ENCODE results near the gene HSPB2.

DNA sequence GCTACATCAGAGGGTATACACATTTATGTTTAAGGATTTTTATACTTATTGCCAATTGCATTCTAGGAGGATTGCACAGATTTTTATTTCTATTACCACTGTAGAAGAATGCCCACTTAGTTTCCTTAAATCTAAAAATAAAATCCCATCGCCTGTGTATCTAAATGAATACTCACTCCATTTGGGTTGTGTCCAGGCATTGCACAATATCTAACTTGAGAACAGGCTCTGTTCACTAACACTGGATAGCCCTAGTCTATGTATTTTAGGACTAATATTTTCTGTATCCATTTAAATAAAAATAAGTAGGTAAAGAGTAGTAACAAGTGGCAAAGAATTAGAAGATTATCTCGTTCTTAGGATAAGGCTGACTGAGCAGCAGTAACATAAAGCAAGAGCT, 10.3 kb downstream of the HSPB2 start:
- TF ChIP-seq EZH2 (IDR thresholded peaks at IDR 0.05), result no peak
- no peak for TF ChIP-seq POLR2A (IDR thresholded peaks at IDR 0.05; ENCODE audit: borderline replicate concordance, extremely low read depth, insufficient read depth, insufficient read length)
- TF ChIP-seq, protein P1, sequence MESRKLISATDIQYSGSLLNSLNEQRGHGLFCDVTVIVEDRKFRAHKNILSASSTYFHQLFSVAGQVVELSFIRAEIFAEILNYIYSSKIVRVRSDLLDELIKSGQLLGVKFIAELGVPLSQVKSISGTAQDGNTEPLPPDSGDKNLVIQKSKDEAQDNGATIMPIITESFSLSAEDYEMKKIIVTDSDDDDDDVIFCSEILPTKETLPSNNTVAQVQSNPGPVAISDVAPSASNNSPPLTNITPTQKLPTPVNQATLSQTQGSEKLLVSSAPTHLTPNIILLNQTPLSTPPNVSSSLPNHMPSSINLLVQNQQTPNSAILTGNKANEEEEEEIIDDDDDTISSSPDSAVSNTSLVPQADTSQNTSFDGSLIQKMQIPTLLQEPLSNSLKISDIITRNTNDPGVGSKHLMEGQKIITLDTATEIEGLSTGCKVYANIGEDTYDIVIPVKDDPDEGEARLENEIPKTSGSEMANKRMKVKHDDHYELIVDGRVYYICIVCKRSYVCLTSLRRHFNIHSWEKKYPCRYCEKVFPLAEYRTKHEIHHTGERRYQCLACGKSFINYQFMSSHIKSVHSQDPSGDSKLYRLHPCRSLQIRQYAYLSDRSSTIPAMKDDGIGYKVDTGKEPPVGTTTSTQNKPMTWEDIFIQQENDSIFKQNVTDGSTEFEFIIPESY (IDR thresholded peaks at IDR 0.05; ENCODE audit: extremely low read depth, insufficient replicate concordance, low read length), result no peak
- TF ChIP-seq, protein P2, sequence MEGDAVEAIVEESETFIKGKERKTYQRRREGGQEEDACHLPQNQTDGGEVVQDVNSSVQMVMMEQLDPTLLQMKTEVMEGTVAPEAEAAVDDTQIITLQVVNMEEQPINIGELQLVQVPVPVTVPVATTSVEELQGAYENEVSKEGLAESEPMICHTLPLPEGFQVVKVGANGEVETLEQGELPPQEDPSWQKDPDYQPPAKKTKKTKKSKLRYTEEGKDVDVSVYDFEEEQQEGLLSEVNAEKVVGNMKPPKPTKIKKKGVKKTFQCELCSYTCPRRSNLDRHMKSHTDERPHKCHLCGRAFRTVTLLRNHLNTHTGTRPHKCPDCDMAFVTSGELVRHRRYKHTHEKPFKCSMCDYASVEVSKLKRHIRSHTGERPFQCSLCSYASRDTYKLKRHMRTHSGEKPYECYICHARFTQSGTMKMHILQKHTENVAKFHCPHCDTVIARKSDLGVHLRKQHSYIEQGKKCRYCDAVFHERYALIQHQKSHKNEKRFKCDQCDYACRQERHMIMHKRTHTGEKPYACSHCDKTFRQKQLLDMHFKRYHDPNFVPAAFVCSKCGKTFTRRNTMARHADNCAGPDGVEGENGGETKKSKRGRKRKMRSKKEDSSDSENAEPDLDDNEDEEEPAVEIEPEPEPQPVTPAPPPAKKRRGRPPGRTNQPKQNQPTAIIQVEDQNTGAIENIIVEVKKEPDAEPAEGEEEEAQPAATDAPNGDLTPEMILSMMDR (IDR thresholded peaks at IDR 0.05 in 2 of 3, conservative IDR thresholded peaks at IDR 0.05 in 1 of 3; ENCODE audit: borderline replicate concordance in 1 of 3, insufficient read depth in 1 of 3, low read depth in 2 of 3, low read length in 2 of 3), result no peak
- no peak for TF ChIP-seq TCF7L2 (IDR thresholded peaks at IDR 0.05; ENCODE audit: borderline replicate concordance, extremely low read depth, insufficient read depth, insufficient read length)
- TF ChIP-seq, protein P3, sequence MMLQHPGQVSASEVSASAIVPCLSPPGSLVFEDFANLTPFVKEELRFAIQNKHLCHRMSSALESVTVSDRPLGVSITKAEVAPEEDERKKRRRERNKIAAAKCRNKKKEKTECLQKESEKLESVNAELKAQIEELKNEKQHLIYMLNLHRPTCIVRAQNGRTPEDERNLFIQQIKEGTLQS (IDR thresholded peaks at IDR 0.05), result no peak
